Activated naive CD4-positive, alpha-beta T cell treated with anti-CD3 and anti-CD28 coated beads, Interleukin-2, amount 10 ng/mL, durations not matched to agents 7 days and 5 days (primary cell): ENCODE data around the gene PPIL4.
"Not testable (repeated sequence)": the region's sequence is repeated elsewhere in the genome, so short reads cannot be mapped to it uniquely, and the experiment has no call there.

Experiments
- CTCF ChIA-PET: fragments of 350-600 bp; sonication (Branson Sonifier 250); formaldehyde crosslinking; loops from one replicate; lab custom pipeline; 2021; ENCODE audit warnings: antibody characterized with exemption; lab: Charles Lee
- DNase-seq: peaks from one replicate; pipeline ENCODE4 v3.0.0-alpha.2; 2020
- H3K27ac Mint-ChIP-seq: one replicate; pipeline ENCODE4 v1.8.0; 2021; ENCODE audit warnings: mild to moderate bottlenecking, moderate library complexity, mixed read lengths
- H3K27me3 Mint-ChIP-seq: one replicate; pipeline ENCODE4 v1.8.0; 2021; ENCODE audit warnings: mild to moderate bottlenecking, mixed read lengths
- H3K36me3 Mint-ChIP-seq: one replicate; pipeline ENCODE4 v1.8.0; 2021; ENCODE audit warnings: mixed read lengths
- H3K4me1 Mint-ChIP-seq: one replicate; pipeline ENCODE4 v1.8.0; 2021; ENCODE audit warnings: mixed read lengths
- H3K4me3 Mint-ChIP-seq: one replicate; pipeline ENCODE4 v1.8.0; 2021; ENCODE audit warnings: mild to moderate bottlenecking, moderate library complexity, mixed read lengths
- H3K9me3 Mint-ChIP-seq: one replicate; pipeline ENCODE4 v1.8.0; 2021; ENCODE audit warnings: mixed read lengths

The PPIL4 gene

DNA sequence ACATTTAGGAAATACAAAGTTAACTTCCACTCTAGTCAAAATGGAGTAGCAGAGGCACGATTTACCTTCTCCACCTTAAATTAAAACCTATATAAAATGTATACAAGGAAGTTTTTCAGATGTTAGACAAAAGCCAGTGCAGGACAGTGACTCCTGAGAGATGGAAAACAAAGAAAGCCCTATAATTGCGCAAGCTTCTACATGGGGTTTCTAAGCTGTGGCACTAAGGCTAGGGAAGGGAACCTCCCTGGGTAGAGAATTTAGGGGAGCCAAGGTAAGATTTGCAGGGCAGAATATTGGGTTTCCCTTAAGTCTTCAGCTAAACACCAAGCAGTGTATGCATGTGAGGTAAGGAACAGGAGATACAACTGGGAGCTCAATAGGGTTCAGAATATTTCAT, 42.6 kb downstream of the PPIL4 start:
- Mint-ChIP-seq H3K9me3 (no peaks in the 10 kb centered on the region), H3K4me3 (no peak overlapping the region), H3K36me3 (peaks cover 49% of the 10 kb centered on the region), H3K27ac (no peak overlapping the region), H3K4me1 (peaks cover 10% of the 10 kb centered on the region), H3K27me3 (no peaks in the 10 kb centered on the region)
- CTCF ChIA-PET = interaction anchor here (1.1 to 2.8 kb wide), 3 partner anchors 10 to 24 kb away, joined by 3 to 9 read pairs (median 3); partner anchors contain the start of gene ZC3H12D
- no peak for DNase-seq

DNA sequence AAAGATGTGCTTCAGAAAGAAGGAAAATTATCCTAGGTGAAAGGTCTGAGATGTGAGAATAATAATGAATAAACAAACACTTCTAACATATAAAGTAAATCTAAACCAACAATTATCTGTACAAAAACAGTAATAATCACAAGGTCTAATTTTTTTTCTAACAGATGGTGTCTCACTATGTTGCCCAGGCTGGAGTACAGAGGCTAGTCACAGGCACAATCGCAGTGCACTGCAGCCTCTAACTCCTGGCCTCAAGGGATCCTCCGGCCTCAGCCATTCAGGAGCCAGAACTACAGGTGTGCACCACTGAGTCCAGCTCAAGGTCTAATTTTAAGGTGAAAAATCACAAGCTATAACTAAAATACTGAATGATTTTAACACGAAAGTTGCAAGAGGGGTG, 44.1 kb downstream of the PPIL4 start:
- H3K9me3 Mint-ChIP-seq = no peaks in the 10 kb centered on the region
- H3K4me1 Mint-ChIP-seq = peaks cover 13% of the 10 kb centered on the region
- no peak for DNase-seq
- no peak overlapping the region for H3K4me3 Mint-ChIP-seq
- no peaks in the 10 kb centered on the region for H3K27me3 Mint-ChIP-seq
- H3K36me3 Mint-ChIP-seq = peaks cover 41% of the 10 kb centered on the region
- CTCF ChIA-PET = interaction anchor here (0.6 kb wide), 1 partner anchor 15 kb away, joined by 3 read pairs; no protein-coding TSS in a partner anchor
- no peak overlapping the region for H3K27ac Mint-ChIP-seq

DNA sequence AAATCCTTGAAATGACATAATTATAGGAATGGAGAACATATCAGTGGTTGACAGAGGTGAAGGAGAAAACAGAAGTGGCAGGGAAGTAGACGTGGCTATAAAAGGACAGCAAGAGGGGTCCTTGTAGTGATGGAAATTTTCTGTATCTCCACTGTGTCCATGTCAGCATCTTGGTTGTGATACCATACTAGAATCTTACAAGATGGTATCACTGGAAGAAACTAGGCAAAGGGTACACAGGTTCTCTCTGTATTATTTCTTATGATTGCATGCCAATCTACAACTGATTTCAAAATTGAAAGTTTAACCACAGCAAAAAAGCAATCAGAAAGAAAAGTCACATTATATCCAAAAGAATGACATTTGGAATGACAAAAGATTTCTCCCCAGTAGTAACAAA, 44.6 kb downstream of the PPIL4 start:
- no peak overlapping the region for H3K4me3 Mint-ChIP-seq
- no peak for DNase-seq
- H3K27ac Mint-ChIP-seq = peak overlapping the region; percentile 45
- CTCF ChIA-PET = no interaction called here
- H3K4me1 Mint-ChIP-seq = peaks cover 19% of the 10 kb centered on the region
- no peaks in the 10 kb centered on the region for H3K9me3 Mint-ChIP-seq
- no peaks in the 10 kb centered on the region for H3K27me3 Mint-ChIP-seq
- H3K36me3 Mint-ChIP-seq = peaks cover 41% of the 10 kb centered on the region

DNA sequence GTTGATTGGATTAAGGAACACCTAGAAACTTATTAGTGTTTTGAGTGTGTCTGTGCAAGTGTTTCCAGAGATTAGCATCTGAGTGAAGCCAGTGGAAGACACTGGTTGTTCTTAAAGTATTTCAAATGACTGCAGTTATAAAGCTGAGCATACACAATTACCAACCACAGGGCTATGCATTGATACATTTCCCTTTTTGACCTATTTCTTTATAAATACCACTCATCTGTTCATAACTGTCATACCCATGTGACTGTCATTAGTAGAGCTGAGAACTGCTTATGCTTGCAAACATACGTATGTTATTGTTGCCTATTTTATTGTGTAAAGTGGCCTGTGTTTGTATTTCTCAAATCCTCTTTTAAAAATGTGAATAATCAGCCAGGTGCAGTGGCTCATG, 45.7 kb downstream of the PPIL4 start:
- Mint-ChIP-seq H3K4me3 (no peak overlapping the region), H3K4me1 (peaks cover 30% of the 10 kb centered on the region), H3K27ac (no peak overlapping the region), H3K27me3 (no peaks in the 10 kb centered on the region), H3K36me3 (peaks cover 31% of the 10 kb centered on the region), H3K9me3 (no peaks in the 10 kb centered on the region)
- no peak for DNase-seq
- CTCF ChIA-PET = interaction anchor here (2.0 kb wide), 1 partner anchor 8 kb away, joined by 5 read pairs; no protein-coding TSS in a partner anchor

DNA sequence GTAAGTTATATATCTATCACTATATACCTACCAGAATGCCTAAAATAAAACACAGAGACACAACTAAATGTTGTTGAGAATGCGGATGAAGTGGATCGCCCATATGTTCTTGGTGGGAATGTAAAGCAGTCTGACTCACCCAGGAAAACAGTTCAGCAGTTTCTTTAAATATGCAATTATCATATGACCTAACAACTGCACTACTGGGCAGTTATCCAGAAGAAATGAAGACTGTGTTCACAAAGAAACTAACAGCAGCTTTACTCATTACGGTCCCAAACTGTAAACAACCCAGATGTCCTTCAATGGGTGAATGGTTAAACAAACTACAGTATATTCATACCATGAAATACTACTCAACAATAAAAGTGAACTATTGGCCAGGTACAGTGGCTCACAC, 46.8 kb downstream of the PPIL4 start:
- H3K4me3 Mint-ChIP-seq = no peak overlapping the region
- H3K36me3 Mint-ChIP-seq = peaks cover 24% of the 10 kb centered on the region
- peaks cover 40% of the 10 kb centered on the region for H3K4me1 Mint-ChIP-seq
- DNase-seq = no peak
- no peaks in the 10 kb centered on the region for H3K27me3 Mint-ChIP-seq
- no peaks in the 10 kb centered on the region for H3K9me3 Mint-ChIP-seq
- CTCF ChIA-PET = interaction anchor here (1.1 to 2.0 kb wide), 4 partner anchors 9 to 20 kb away, joined by 3 to 5 read pairs (median 4); no protein-coding TSS in a partner anchor
- peak overlapping the region; percentile 15 for H3K27ac Mint-ChIP-seq

DNA sequence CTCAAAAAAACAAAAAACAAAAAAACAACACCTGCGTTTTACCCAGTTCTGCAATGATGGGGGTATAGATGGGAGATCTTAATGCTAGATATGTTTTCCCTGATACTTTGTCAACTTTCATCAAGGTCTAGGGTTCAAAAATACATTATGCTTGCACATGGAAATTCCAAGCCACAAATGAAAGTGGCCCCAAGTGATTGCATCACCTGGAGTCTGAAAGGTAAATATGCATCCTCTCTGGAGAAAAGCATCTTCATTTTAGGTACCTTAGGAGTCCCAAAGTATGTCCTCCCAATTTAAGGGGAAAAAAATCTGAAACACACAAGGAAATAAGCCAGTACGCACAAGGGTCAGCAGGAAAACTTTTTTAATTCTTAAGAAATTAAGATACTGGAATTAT, 48.5 kb downstream of the PPIL4 start:
- CTCF ChIA-PET = interaction anchor here (4.3 kb wide), 1 partner anchor 9 kb away, joined by 26 read pairs; no protein-coding TSS in a partner anchor
- Mint-ChIP-seq H3K36me3 (peaks cover 18% of the 10 kb centered on the region), H3K27me3 (no peaks in the 10 kb centered on the region), H3K4me1 (peaks cover 55% of the 10 kb centered on the region), H3K27ac (peak overlapping the region; percentile 13), H3K9me3 (no peaks in the 10 kb centered on the region), H3K4me3 (no peak overlapping the region)
- DNase-seq = no peak

DNA sequence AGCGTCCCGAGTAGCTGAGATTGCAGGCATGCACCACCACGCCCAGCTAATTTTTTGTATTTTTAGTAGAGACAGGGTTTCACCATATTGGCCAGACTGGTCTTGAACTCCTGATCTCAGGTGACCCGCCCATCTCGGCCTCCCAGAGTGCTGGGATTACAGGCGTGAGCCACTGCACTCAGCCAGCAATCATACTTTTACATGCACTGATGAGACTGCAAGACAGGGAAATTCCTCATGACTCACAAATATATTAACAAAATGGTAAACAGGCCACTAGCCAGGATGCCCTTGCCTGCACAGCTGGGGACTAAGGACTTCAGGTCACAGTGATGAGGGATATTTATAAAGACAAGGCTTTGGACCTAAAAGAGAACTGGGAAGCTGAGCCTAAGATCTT, 49.2 kb downstream of the PPIL4 start:
- peak overlapping the region; percentile 82 for H3K27ac Mint-ChIP-seq
- peaks cover 55% of the 10 kb centered on the region for H3K4me1 Mint-ChIP-seq
- CTCF ChIA-PET = interaction anchor here (2.4 to 4.7 kb wide), 3 partner anchors 10 to 49 kb away, joined by 6 to 31 read pairs (median 26); partner anchors contain the start of gene PPIL4

DNA sequence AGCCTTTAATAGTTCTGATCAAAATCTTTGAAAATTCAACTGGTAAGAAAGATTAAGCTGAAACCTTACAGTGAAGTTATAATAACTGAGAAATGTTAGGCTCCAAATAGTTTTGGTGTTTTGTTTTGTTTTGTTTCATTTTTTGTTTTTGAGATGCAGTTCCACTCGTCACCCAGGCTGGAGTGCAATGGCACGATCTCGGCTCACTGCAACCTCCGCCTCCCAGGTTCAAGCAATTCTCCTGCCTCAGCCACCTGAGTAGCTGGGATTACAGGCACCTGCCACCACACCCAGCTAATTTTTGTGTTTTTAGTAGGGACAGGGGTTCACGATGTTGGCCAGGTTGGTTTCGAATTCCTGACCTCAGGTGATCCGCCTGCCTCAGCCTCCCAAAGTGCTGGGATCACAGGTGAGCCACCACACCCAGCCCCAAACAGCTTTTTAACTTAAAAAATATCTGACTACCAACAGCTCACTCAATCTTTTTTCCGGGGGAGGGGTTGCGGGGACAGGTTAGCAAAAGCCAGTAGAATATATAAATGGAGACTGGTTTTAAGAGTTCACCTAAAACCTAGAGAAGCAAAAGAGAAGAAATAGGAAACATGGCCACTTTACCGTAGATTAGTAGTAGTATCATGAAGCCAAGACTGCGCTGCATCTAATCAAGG, 50.4 kb downstream of the PPIL4 start:
- Mint-ChIP-seq H3K27ac (peak overlapping the region; percentile 82), H3K4me1 (peaks cover 53% of the 10 kb centered on the region), H3K4me3 (peak overlapping the region; percentile 8)
- peak; percentile 40 for DNase-seq
- H3K9me3 Mint-ChIP-seq, H3K27me3 Mint-ChIP-seq, H3K36me3 Mint-ChIP-seq: not testable (repeated sequence)
- CTCF ChIA-PET = interaction anchor here (1.8 to 4.7 kb wide), 5 partner anchors 11 to 64 kb away, joined by 4 to 31 read pairs (median 9); partner anchors contain the start of gene PPIL4

More for the DNA sequence above, 49.2 kb downstream of the PPIL4 start:
- H3K27me3 Mint-ChIP-seq, H3K4me3 Mint-ChIP-seq, DNase-seq, H3K9me3 Mint-ChIP-seq: not testable (repeated sequence)
- H3K36me3 Mint-ChIP-seq = peaks cover 13% of the 10 kb centered on the region

DNA sequence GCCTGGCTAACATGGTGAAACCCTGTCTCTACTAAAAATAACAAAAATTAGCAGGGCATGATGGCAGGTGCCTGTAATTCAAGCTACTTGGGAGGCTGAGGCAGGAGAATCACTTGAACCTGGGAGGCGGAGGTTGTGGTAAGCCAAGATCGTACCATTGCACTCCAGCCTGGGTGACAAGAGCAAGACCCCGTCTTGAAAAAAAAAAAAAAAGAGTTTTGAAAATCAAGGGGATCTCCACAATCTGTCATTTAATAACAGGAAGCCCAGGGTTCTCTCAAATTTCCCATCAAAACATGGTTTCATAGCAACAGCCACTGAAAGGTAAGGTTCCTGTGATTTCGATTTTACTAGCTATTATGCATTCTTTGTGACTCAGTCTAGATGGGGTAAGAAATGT, 51.0 kb downstream of the PPIL4 start:
- peak overlapping the region; percentile 8 for H3K4me3 Mint-ChIP-seq
- H3K27me3 Mint-ChIP-seq, H3K36me3 Mint-ChIP-seq, H3K9me3 Mint-ChIP-seq: not testable (repeated sequence)
- peak overlapping the region; percentile 82 for H3K27ac Mint-ChIP-seq
- CTCF ChIA-PET = interaction anchor here (1.8 to 4.7 kb wide), 5 partner anchors 12 to 63 kb away, joined by 4 to 31 read pairs (median 9); partner anchors contain the start of gene PPIL4
- H3K4me1 Mint-ChIP-seq = peaks cover 53% of the 10 kb centered on the region
- DNase-seq = peak; percentile 67

DNA sequence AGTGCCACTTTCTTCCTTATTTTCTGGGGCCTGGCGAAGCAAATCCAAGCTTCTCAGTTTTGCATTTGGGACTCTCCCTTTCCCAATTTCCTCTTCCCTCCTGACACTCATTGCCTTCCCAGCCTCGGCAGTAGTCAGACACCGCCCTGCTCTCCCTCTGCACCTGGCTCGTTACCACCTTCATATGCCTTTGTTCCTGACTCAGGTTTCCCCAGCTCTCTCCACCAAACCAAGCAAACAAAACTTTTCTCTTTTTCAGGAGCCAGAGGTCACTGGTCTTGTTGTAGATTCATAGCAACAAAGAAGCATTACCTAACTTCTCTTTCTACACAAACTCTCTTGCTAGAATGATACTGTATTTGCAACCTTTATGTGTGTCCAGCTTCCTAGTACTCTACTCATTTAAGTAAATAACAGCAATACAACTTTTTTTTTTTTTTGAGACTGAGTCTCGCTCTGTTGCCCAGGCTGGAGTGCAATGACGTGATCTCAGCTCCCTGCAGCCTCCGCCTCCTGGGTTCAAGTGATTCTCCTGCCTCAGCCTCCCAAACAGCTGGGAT, 52.0 kb downstream of the PPIL4 start:
- no peak for DNase-seq
- Mint-ChIP-seq H3K36me3 (peaks cover 1% of the 10 kb centered on the region), H3K9me3 (no peaks in the 10 kb centered on the region), H3K4me1 (peaks cover 53% of the 10 kb centered on the region), H3K4me3 (no peak overlapping the region), H3K27ac (peak overlapping the region; percentile 42), H3K27me3 (no peaks in the 10 kb centered on the region)
- CTCF ChIA-PET = interaction anchor here (1.8 to 4.7 kb wide), 3 partner anchors 13 to 62 kb away, joined by 4 to 31 read pairs (median 26); no protein-coding TSS in a partner anchor

DNA sequence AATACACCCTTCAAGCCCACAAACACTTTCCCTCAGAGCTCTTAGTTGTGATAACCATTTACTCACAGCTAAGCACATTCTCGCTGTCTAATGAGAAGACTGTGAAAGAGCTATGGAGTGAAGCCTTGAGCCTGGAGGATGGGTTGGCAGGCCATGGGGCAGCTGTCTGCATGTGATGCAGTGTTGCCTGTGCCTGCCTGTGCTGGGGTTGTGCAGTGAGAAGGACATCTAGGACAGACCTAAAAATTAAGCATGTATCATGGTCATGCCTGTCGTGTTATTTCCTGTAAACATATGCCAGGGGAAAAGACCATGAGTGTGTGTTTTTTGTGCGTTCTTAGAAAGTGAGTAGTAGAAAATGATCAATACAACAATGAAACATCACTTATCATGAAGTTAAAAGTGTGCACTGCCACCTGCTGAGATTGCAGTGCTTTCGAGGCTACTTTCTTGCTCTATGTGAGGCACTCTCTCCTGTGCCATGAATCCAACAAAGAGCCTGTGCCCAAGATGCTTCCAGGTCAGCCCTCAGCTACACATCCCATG, 53.0 kb downstream of the PPIL4 start:
- Mint-ChIP-seq H3K27ac (peak overlapping the region; percentile 12), H3K9me3 (no peaks in the 10 kb centered on the region), H3K4me3 (no peak overlapping the region), H3K36me3 (peaks cover 1% of the 10 kb centered on the region), H3K4me1 (peaks cover 54% of the 10 kb centered on the region), H3K27me3 (no peaks in the 10 kb centered on the region)
- DNase-seq = no peak
- CTCF ChIA-PET = interaction anchor here (4.7 kb wide), 1 partner anchor 24 kb away, joined by 31 read pairs; no protein-coding TSS in a partner anchor

DNA sequence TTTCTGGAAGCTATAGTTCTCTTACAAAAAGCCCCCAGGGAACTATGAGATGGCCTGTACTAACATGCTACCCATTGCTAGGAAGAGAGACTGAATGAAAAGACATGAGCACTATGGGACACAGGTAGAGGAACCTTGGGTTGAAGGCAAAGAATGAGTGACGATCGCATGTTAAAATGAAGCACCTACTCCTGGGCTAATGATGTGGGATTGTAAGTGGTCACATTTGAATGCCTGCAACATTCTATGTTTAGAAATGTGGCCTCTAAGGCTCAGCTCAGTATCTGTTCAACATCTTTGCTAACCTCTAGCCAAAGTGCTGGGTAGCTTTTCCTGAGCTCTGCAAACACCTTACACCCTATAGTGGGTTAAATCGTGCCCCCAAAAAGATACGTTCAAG, 55.9 kb downstream of the PPIL4 start:
- CTCF ChIA-PET = interaction anchor here (1.1 kb wide), 1 partner anchor 18 kb away, joined by 3 read pairs; no protein-coding TSS in a partner anchor
- H3K27me3 Mint-ChIP-seq = no peaks in the 10 kb centered on the region

DNA sequence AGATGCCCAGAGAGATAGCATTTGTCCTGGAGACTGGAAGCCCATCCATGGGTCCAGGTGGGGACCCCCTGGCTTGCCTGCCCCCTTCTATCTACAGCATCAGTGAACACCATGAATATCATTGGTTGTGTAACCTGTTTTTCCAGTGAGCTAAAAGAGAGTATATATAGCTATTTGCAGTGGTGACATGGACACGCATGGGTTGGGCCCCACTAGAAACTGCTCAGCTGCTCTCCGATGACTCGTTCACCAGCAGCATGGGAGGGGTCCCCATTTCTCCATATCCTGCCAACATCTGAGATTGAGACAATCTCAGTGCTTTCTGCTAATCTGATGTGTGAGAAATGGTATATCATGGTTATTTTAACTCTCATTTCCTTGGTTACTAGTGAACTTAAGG, 57.0 kb downstream of the PPIL4 start:
- no peaks in the 10 kb centered on the region for H3K36me3 Mint-ChIP-seq
- peaks cover 37% of the 10 kb centered on the region for H3K4me1 Mint-ChIP-seq
- CTCF ChIA-PET = interaction anchor here (1.3 kb wide), 1 partner anchor 19 kb away, joined by 5 read pairs; no protein-coding TSS in a partner anchor
- no peaks in the 10 kb centered on the region for H3K27me3 Mint-ChIP-seq
- no peak overlapping the region for H3K4me3 Mint-ChIP-seq
- no peaks in the 10 kb centered on the region for H3K9me3 Mint-ChIP-seq
- DNase-seq = no peak
- H3K27ac Mint-ChIP-seq = no peak overlapping the region

More for the DNA sequence above, 55.9 kb downstream of the PPIL4 start:
- no peaks in the 10 kb centered on the region for H3K9me3 Mint-ChIP-seq
- H3K4me1 Mint-ChIP-seq = peaks cover 39% of the 10 kb centered on the region
- no peak for DNase-seq
- H3K4me3 Mint-ChIP-seq = no peak overlapping the region
- H3K36me3 Mint-ChIP-seq = no peaks in the 10 kb centered on the region
- H3K27ac Mint-ChIP-seq = no peak overlapping the region

DNA sequence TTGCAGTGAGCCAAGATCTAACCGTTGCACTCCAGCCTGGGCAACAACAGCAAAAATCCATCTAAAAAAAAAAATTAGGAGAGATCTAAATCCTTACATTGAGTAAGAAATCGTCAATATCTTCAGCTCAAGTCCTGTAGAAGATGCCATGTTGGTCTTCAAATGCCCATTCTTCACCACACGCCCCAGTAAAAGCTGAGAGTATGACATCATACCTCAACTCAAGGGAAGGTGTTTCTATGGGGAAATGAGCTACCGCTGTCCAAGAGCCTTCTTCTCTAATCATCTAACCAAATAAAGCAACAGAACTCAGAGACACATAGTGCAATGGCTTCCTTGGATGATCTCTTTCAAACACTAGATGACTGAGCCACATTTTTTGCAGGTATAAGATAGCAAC, 58.5 kb downstream of the PPIL4 start:
- no peaks in the 10 kb centered on the region for H3K27me3 Mint-ChIP-seq
- DNase-seq = no peak
- no peak overlapping the region for H3K27ac Mint-ChIP-seq
- CTCF ChIA-PET = interaction anchor here (0.6 to 1.3 kb wide), 2 partner anchors 55 to 458 kb away, joined by 3 read pairs; no protein-coding TSS in a partner anchor
- no peak overlapping the region for H3K4me3 Mint-ChIP-seq
- H3K4me1 Mint-ChIP-seq = peaks cover 39% of the 10 kb centered on the region
- H3K9me3 Mint-ChIP-seq = no peaks in the 10 kb centered on the region
- H3K36me3 Mint-ChIP-seq = peaks cover 2% of the 10 kb centered on the region
